ENCODE measurements around the gene HTRA1.

Gene HTRA1

DNA sequence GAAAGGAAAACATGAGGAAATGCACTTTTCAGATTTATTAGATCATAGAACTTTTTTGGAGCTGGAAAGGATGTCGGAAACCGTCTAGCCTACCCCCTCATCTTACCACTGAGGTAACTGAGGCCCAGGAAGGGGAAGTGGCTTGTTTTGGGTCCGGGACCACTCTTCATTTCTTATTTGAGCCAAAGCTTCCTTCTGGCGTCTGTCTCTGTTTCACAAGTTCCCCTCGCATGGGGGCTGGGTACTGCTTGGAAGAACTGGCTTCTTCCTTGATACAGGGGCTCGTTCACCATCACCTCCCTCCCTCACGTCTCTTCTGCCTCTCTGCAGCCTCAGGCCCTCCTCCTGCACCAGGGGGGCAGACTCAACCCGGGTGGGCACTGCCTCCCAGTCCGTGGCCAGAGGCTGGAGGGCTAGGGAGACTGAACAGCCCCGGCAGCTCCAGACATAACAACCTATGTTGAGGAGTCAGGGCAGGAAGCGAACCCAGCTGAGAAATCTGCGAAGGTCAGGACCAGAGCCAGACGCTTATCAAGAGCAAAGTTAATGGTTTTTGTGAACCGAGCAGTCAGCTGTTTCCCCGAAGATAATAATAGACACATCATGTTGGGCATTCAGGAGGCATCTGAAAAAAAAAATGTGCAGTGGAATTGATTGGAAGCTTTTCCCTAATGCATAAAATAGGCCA, 12.9 kb downstream of the HTRA1 start:
- no peak overlapping the region for H3K4me3 ChIP-seq (ENCODE audit: low read length in 2 of 2)
- no peak overlapping the region for H4K8ac ChIP-seq (ENCODE audit: low read depth, low read length)
- H3K79me1 ChIP-seq (ENCODE audit: low read depth, low read length) = no peaks in the 10 kb centered on the region
- no peak overlapping the region for H3K4ac ChIP-seq (ENCODE audit: low read length)
- no peaks in the 10 kb centered on the region for H3K36me3 ChIP-seq (replicated peaks in 1 of 2; ENCODE audit: control insufficient read depth in 2 of 2, insufficient read depth in 2 of 2, low read length in 2 of 2)
- no peaks in the 10 kb centered on the region for H3K9me3 ChIP-seq (replicated peaks in 1 of 2; ENCODE audit: control insufficient read depth in 2 of 2, insufficient read depth in 1 of 2, low read depth in 1 of 2, low read length in 2 of 2)
- no peak overlapping the region for H2BK120ac ChIP-seq (ENCODE audit: low read depth, low read length)
- H3K23ac ChIP-seq (ENCODE audit: low read depth, low read length, poor library complexity) = no peak overlapping the region
- H3K18ac ChIP-seq (ENCODE audit: low read length) = peak overlapping the region; percentile 29
- H4K91ac ChIP-seq (ENCODE audit: low read depth, low read length, poor library complexity) = no peak overlapping the region
- H3K27ac ChIP-seq (replicated peaks; ENCODE audit: low read length) = no peak overlapping the region
- no peak overlapping the region for H2AK5ac ChIP-seq (ENCODE audit: low read depth, low read length)
- H3K4me2 ChIP-seq (ENCODE audit: insufficient read depth, low read length, poor library complexity, severe bottlenecking) = no peak overlapping the region
- no peak overlapping the region for H2BK5ac ChIP-seq (ENCODE audit: low read length)
- H2BK15ac ChIP-seq (ENCODE audit: low read length) = no peak overlapping the region
- H3K9ac ChIP-seq (ENCODE audit: low read depth, low read length, poor library complexity) = no peak overlapping the region
- peak overlapping the region; percentile 64 for H2AFZ ChIP-seq (ENCODE audit: low read length)
- no peak overlapping the region for H3K14ac ChIP-seq (ENCODE audit: low read length)
- H3K4me1 ChIP-seq (ENCODE audit: control insufficient read depth in 2 of 2, insufficient read depth in 1 of 2, low read depth in 1 of 2, low read length in 2 of 2) = peaks cover 15 to 34% of the 10 kb centered on the region in 2 donors
- no CpG with 5 or more reads among the region's 15 CpGs for WGBS, 2 donors (ENCODE audit: extremely low coverage in 2 of 2, insufficient read length in 2 of 2, insufficient replicate concordance in 1 of 2)
- no peak for DNase-seq (ENCODE audit: low spot score)
- no peaks in the 10 kb centered on the region for H3K27me3 ChIP-seq (ENCODE audit: control insufficient read depth in 3 of 3, insufficient read depth in 3 of 3, low read depth in 1 of 3, low read length in 3 of 3)
- H2BK12ac ChIP-seq (ENCODE audit: low read length) = no peak overlapping the region

DNA sequence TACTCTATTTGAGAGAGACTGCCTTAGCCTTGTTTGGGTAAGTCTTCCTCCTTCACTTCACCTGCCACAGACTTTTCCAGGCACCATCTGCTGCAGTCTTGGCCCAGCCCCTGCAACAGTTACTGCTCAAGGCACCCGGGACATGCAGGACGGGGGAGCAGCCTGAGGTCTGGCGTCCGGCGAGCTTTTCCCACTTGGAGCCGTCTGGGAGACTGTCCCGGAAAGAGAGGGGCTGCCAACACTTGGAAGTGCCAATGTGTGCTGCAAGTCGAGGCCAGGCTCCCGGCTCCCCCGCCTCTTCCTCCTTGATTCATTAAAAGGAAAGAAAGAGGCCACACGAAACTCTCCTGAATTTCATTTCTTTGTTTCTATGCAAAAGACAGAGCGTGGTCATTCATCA, 13.7 kb downstream of the HTRA1 start:
- H3K79me1 ChIP-seq (ENCODE audit: low read depth, low read length) = no peaks in the 10 kb centered on the region
- H3K4me1 ChIP-seq (ENCODE audit: control insufficient read depth in 2 of 2, insufficient read depth in 1 of 2, low read depth in 1 of 2, low read length in 2 of 2) = peaks cover 15 to 34% of the 10 kb centered on the region in 2 donors
- H2BK5ac ChIP-seq (ENCODE audit: low read length) = no peak overlapping the region
- H2AFZ ChIP-seq (ENCODE audit: low read length) = peak overlapping the region; percentile 89
- no CpG with 5 or more reads among the region's 12 CpGs for WGBS, 2 donors (ENCODE audit: extremely low coverage in 2 of 2, insufficient read length in 2 of 2, insufficient replicate concordance in 1 of 2)
- no peak overlapping the region for H3K4me2 ChIP-seq (ENCODE audit: insufficient read depth, low read length, poor library complexity, severe bottlenecking)
- H3K9ac ChIP-seq (ENCODE audit: low read depth, low read length, poor library complexity) = no peak overlapping the region
- no peak overlapping the region for H2BK12ac ChIP-seq (ENCODE audit: low read length)
- H3K9me3 ChIP-seq (replicated peaks in 1 of 2; ENCODE audit: control insufficient read depth in 2 of 2, insufficient read depth in 1 of 2, low read depth in 1 of 2, low read length in 2 of 2) = no peaks in the 10 kb centered on the region
- H3K18ac ChIP-seq (ENCODE audit: low read length) = peak overlapping the region; percentile 89
- H4K91ac ChIP-seq (ENCODE audit: low read depth, low read length, poor library complexity) = no peak overlapping the region
- no peak overlapping the region for H3K4ac ChIP-seq (ENCODE audit: low read length)
- no peak for DNase-seq (ENCODE audit: low spot score)
- no peaks in the 10 kb centered on the region for H3K27me3 ChIP-seq (ENCODE audit: control insufficient read depth in 3 of 3, insufficient read depth in 3 of 3, low read depth in 1 of 3, low read length in 3 of 3)
- H3K4me3 ChIP-seq (ENCODE audit: low read length in 2 of 2) = peak overlapping the region in 1 of 2 donors; percentile 32
- H4K8ac ChIP-seq (ENCODE audit: low read depth, low read length) = no peak overlapping the region
- peak overlapping the region; percentile 59 for H3K23ac ChIP-seq (ENCODE audit: low read depth, low read length, poor library complexity)
- H2BK15ac ChIP-seq (ENCODE audit: low read length) = no peak overlapping the region
- no peaks in the 10 kb centered on the region for H3K36me3 ChIP-seq (replicated peaks in 1 of 2; ENCODE audit: control insufficient read depth in 2 of 2, insufficient read depth in 2 of 2, low read length in 2 of 2)
- H2AK5ac ChIP-seq (ENCODE audit: low read depth, low read length) = peak overlapping the region; percentile 29
- H3K27ac ChIP-seq (replicated peaks; ENCODE audit: low read length) = no peak overlapping the region
- no peak overlapping the region for H3K14ac ChIP-seq (ENCODE audit: low read length)
- H2BK120ac ChIP-seq (ENCODE audit: low read depth, low read length) = no peak overlapping the region

DNA sequence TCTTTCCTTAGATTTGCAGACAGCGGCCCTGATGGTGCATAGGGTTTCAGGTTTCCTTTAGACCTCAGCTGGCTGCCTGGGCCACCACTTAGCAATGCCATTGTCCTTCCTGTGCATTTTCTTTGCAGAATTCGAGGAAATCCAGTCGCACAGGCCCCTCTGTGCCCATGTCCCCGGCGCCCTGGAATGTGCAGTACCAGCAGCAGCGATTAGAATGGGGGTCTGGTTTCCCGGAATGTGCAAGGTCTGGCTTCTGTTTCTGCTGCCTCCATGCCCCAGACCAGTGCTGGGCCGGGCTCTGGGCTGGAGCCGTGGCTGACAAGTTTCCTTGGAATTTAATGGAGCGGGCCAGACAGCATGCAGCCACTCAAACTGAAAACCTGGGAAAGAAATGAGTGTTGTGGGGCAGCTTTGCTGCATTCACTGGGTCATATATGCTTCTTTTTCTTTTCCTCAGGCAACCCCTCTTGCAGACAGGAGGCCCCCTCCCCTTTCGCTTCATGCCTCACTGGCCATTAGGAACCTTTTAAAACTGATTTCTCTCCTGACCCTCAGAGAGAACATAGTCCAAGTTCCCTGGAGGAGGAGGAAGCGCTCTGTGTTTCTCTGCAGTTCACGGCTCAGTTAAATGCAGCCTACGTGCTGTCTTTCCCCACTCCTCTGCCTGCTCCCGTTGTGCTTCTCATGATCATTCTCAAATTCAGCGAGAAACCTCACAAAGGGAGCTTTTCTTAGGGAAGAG, 14.4 kb downstream of the HTRA1 start:
- DNase-seq (ENCODE audit: low spot score) = peak; percentile 46
- H3K9me3 ChIP-seq (replicated peaks in 1 of 2; ENCODE audit: control insufficient read depth in 2 of 2, insufficient read depth in 1 of 2, low read depth in 1 of 2, low read length in 2 of 2) = no peaks in the 10 kb centered on the region
- H3K4me1 ChIP-seq (ENCODE audit: control insufficient read depth in 2 of 2, insufficient read depth in 1 of 2, low read depth in 1 of 2, low read length in 2 of 2) = peaks cover 15 to 34% of the 10 kb centered on the region in 2 donors
- no peak overlapping the region for H4K91ac ChIP-seq (ENCODE audit: low read depth, low read length, poor library complexity)
- no peak overlapping the region for H2BK120ac ChIP-seq (ENCODE audit: low read depth, low read length)
- H2AK5ac ChIP-seq (ENCODE audit: low read depth, low read length) = no peak overlapping the region
- no peak overlapping the region for H3K14ac ChIP-seq (ENCODE audit: low read length)
- H3K27ac ChIP-seq (replicated peaks; ENCODE audit: low read length) = no peak overlapping the region
- H3K4me3 ChIP-seq (ENCODE audit: low read length in 2 of 2) = peak overlapping the region in 1 of 2 donors; percentile 32
- H3K4ac ChIP-seq (ENCODE audit: low read length) = no peak overlapping the region
- H3K23ac ChIP-seq (ENCODE audit: low read depth, low read length, poor library complexity) = no peak overlapping the region
- no peak overlapping the region for H3K9ac ChIP-seq (ENCODE audit: low read depth, low read length, poor library complexity)
- no peak overlapping the region for H3K4me2 ChIP-seq (ENCODE audit: insufficient read depth, low read length, poor library complexity, severe bottlenecking)
- no peaks in the 10 kb centered on the region for H3K36me3 ChIP-seq (replicated peaks in 1 of 2; ENCODE audit: control insufficient read depth in 2 of 2, insufficient read depth in 2 of 2, low read length in 2 of 2)
- no CpG with 5 or more reads among the region's 16 CpGs for WGBS, 2 donors (ENCODE audit: extremely low coverage in 2 of 2, insufficient read length in 2 of 2, insufficient replicate concordance in 1 of 2)
- H3K79me1 ChIP-seq (ENCODE audit: low read depth, low read length) = no peaks in the 10 kb centered on the region
- peak overlapping the region; percentile 35 for H2BK15ac ChIP-seq (ENCODE audit: low read length)
- H2BK5ac ChIP-seq (ENCODE audit: low read length) = no peak overlapping the region
- H2AFZ ChIP-seq (ENCODE audit: low read length) = peak overlapping the region; percentile 89
- H4K8ac ChIP-seq (ENCODE audit: low read depth, low read length) = no peak overlapping the region
- H3K27me3 ChIP-seq (ENCODE audit: control insufficient read depth in 3 of 3, insufficient read depth in 3 of 3, low read depth in 1 of 3, low read length in 3 of 3) = no peaks in the 10 kb centered on the region
- no peak overlapping the region for H2BK12ac ChIP-seq (ENCODE audit: low read length)
- peak overlapping the region; percentile 49 for H3K18ac ChIP-seq (ENCODE audit: low read length)

DNA sequence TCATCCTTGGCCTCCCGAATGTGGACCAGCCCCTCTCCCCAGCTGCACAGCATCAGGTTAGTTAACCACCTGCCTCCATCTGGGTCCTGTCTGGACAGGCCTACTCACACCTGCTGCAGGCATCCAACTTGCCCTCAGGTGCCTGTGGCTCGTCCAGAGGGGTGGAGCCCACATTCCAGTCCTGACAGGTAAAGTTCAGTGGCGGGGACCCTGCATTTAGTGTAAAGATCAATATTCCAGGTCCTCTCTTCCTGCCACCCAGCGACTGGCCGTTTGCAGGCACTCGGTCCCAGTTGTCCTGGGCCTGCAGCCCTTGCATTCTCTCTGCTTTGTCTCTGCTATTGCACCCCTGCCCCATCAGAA, 15.0 kb downstream of the HTRA1 start:
- no peak overlapping the region for H2BK120ac ChIP-seq (ENCODE audit: low read depth, low read length)
- H2BK5ac ChIP-seq (ENCODE audit: low read length) = no peak overlapping the region
- peak overlapping the region; percentile 6 for H2AK5ac ChIP-seq (ENCODE audit: low read depth, low read length)
- H3K4me1 ChIP-seq (ENCODE audit: control insufficient read depth in 2 of 2, insufficient read depth in 1 of 2, low read depth in 1 of 2, low read length in 2 of 2) = peaks cover 15 to 34% of the 10 kb centered on the region in 2 donors
- H3K27me3 ChIP-seq (ENCODE audit: control insufficient read depth in 3 of 3, insufficient read depth in 3 of 3, low read depth in 1 of 3, low read length in 3 of 3) = no peaks in the 10 kb centered on the region
- no peak overlapping the region for H3K23ac ChIP-seq (ENCODE audit: low read depth, low read length, poor library complexity)
- WGBS, 2 donors (ENCODE audit: extremely low coverage in 2 of 2, insufficient read length in 2 of 2, insufficient replicate concordance in 1 of 2) = no CpG with 5 or more reads among the region's 6 CpGs
- no peaks in the 10 kb centered on the region for H3K36me3 ChIP-seq (replicated peaks in 1 of 2; ENCODE audit: control insufficient read depth in 2 of 2, insufficient read depth in 2 of 2, low read length in 2 of 2)
- H3K9me3 ChIP-seq (replicated peaks in 1 of 2; ENCODE audit: control insufficient read depth in 2 of 2, insufficient read depth in 1 of 2, low read depth in 1 of 2, low read length in 2 of 2) = peaks cover 0 to under 1% of the 10 kb centered on the region in 2 donors
- peak overlapping the region; percentile 78 for H3K14ac ChIP-seq (ENCODE audit: low read length)
- H3K9ac ChIP-seq (ENCODE audit: low read depth, low read length, poor library complexity) = no peak overlapping the region
- H2AFZ ChIP-seq (ENCODE audit: low read length) = peak overlapping the region; percentile 89
- H3K4me3 ChIP-seq (ENCODE audit: low read length in 2 of 2) = peak overlapping the region in 1 of 2 donors; percentile 32
- H4K8ac ChIP-seq (ENCODE audit: low read depth, low read length) = no peak overlapping the region
- H3K27ac ChIP-seq (replicated peaks; ENCODE audit: low read length) = no peak overlapping the region
- DNase-seq (ENCODE audit: low spot score) = no peak
- H2BK15ac ChIP-seq (ENCODE audit: low read length) = no peak overlapping the region
- peak overlapping the region; percentile 5 for H3K18ac ChIP-seq (ENCODE audit: low read length)
- no peaks in the 10 kb centered on the region for H3K79me1 ChIP-seq (ENCODE audit: low read depth, low read length)
- H3K4ac ChIP-seq (ENCODE audit: low read length) = no peak overlapping the region
- no peak overlapping the region for H4K91ac ChIP-seq (ENCODE audit: low read depth, low read length, poor library complexity)
- H3K4me2 ChIP-seq (ENCODE audit: insufficient read depth, low read length, poor library complexity, severe bottlenecking) = no peak overlapping the region
- H2BK12ac ChIP-seq (ENCODE audit: low read length) = peak overlapping the region; percentile 87
